Suppressor macrophage treated with lipopolysaccharide for 4 hours (primary cell): ENCODE data around the gene CBFA2T2.
"Not testable (repeated sequence)": the region's sequence is repeated elsewhere in the genome, so short reads cannot be mapped to it uniquely, and the experiment has no call there.

Experiments used
- DNase-seq: peaks from one replicate; pipeline ENCODE4 v3.0.0-alpha.2; 2020

The CBFA2T2 gene

DNA sequence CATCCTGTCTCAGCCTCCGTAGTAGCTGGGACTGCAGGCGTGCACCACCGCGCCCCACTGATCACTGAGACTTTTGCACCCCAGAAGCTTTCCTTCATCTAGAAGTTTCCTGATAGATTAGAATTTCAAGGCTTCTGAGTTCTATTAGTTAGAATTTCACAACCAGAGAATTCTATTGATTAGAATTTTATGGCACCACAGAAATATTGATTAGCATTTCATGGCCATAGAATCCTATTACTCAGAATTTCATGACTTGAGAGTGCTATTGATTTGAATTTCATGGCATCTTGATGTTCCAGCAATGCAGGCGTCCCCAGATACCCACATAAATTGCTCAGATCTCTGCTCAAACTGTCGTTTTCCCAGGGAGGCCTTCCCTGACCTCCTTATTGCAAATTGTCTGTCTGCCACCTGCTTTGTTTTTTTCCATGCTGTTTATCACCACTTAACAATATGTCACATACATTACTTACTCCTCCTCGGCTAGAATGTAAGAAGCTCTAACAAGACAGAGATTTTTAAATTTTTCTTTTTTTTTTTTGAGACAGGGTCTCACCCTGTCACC is 16.9 kb upstream of the CBFA2T2 start:
- DNase-seq = no peak

DNA sequence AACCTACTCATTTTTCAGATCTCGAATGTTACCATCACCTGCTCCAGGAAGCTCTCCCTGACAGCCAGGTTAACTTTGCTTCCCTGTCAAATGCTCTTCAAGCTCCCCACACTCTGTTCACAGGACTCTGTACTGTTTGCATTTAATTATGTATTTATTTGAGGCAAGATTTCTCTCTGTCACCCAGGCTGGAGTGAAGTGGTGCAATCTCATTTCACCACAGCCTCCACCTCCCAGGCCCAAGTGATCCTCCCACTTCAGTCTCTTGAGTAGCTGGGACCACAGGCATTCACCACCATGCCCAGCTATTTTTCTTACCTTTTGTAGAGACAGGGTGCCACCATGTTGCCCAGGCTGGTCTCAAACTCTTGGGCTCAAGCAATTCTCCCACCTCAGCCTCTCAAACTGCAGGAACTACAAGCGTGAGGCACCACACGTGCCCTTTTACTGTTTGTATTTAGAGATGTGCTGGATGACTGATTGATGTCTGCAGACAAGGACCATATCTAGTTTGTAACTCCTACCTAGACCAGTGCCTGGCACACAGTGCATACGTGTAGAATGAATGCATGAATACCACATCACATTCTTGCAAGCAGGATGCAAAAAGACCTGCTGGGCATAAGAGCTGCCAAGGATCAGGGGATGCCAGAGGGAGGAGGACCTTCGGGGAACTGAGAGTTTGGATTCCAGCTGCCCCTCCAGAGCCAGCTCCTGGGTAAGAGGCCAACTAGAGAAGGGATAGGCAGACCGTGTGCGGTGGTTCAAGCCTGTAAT is 15.6 kb upstream of the CBFA2T2 start:
- DNase-seq = no peak

DNA sequence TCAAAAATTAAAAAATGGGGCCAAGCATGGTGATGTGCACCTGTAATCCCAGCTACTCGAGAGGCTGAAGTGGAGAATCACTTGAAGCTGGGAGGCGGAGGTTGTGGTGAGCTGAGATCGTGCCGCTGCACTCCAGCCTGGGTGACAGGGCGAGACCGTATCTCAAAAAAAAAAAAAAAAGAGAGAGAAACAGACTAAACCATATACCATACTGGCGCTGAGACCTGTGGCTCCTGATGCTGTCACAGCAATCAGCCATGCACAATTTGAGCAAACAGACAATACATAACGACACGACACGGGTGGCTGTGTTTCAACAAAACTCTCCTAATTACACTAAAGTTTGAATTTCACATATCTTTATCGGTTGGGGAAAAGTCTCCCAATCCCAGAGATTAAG is 14.9 kb upstream of the CBFA2T2 start:
- no peak for DNase-seq

DNA sequence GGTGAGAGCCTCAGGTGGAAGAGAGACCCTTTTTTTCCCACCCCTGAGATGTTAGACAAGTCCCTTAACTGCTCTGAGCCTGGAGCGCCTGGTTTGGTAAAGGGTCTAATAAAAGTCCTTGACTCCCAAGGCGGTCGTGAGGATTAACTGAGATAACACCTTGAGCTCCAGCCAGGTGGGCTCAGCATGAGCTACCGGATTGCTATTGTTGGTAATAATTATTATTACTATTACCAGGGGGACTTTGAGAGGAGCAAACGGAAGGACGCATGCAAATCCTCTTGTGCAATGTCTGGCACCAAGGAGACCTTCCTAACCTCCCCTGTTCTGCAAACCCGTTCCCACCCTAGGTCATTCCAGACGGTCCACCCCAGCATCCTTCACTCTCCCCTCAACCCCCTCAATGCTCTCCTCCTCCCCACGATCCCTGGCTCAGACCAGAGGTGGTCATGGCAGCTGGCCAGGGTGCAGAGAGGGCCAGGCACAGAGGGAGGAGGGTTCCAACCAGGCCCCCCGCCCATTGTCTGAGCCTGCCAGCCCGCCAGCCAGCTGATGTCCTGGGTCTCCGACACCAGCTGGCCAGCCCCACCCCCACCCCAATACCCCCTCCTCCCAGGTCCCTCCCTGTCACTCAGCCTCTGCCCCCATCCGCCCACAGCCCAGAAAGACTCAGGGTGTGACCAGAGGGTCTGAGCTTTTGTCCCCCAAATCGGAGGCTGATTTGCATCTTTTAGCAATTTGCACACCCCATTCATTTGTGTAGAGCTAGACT is 14.3 kb upstream of the CBFA2T2 start:
- DNase-seq = no peak

DNA sequence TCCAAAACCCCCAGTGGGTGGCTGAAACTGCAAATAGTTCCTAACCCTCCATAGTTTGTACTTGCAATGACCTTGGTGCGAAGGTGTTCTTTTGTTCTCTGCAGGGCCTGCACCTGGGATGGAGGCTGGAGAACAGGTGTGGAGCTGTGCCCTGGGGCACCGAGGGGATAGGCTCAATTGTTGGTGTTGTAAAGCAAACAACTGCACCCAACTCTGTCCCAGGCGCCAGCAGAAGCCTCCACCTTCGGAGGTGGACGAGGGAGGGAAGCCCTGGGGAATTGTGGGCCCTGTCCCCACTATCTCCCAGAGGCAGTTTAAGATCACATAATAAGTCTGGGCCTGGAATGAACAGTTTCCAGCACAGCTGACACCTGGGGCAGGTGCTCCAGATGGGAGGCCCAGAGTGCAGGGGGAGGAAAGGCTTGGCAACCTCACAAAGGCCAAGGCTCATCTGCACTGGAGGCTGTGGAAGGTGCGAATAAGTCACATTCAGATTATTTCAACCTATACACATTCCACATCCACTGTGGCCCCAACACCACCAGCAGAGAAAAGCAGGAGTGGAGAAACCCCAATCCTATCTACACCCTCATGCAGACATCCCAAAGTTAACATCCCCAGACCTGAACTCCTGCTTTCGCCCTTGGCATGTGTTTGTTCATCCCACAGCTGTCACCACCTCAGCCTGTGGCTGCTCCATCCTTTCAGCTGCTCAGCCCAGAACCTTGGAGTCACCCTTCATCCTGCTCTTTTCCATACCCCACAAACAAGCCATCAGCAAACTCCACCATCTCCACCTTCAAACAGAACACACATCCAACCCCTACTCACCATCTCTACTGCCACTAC is 12.3 kb upstream of the CBFA2T2 start:
- DNase-seq = no peak

DNA sequence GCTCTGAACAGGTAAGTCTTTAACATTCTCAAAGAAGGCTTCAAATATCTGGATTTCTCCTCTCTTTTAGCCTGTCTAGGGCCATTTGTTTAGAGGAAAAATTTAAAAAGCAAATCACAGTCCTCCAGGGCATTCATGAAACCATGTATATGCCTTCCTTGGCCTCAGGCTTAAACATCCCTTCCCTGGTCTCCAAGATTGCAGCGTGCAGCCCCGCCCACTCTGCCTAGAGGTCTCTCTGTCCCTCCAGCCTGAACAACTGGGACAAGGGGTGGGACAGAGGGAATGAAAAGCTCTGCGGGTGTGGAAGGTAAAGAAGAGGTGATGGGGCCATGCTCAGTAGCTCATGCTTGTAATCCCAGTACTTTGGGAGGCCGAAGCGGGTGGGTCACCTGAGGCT is 9.8 kb upstream of the CBFA2T2 start:
- no peak for DNase-seq

DNA sequence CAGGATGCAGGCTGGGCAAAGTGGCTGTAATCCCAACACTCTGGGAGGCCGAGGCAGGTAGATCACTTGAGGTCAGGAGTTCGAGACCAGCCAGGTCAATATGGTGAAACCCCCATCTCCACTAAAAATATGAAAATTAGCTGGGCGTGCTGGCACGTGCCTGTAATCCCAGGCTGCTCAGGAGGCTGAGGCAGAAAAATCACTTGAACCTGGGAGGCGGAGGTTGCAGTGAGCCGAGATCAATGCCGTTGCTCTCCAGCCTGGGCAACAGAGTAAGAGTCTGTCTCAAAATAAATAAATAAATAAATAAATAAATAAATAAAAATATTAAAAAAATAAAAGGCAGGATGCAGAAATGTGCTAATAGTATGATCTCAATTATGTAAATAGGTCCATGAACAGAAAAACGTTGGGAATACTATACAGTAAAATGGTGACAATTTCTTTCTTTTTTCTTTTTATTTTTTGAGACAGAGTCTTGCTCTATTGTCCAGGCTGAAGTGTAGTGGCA is 8.4 kb upstream of the CBFA2T2 start:
- no peak for DNase-seq

DNA sequence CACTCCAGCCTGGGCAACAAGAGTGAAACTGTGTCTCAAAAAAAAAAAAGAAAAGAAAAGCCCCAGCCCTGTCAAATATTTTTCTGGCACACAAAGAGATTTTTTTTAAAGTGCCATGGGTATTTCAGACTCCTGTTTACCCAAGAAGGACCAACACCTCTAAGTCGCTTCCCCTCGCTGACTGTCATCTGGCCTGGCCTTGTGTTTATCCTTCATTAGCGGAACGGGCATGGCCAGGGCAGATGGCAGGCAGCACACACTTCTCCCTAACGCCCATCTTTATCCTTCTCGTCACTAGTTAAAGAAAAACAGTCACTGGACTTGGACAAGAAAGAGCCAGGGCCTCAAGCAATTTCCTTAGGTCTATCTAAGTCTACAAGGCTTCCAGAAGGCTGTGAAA is 7.3 kb upstream of the CBFA2T2 start:
- no peak for DNase-seq

DNA sequence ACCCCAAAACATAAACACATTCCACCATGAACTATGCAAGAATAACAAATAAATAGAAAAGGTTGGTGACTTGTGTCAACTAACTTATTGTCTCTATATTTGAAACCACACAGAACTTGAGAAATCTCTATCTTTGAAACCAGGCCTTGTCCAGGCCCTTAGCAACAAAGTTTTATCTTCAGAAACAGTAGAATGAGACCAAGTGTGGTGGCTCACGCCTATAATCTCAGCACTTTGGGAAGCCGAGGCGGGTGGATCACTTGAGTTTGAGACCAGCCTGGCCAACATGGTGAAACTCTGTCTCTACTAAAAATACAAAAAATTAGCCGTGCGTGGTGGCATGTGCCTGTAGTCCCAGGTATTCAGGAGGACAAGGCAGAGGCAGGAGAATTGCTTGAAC is 6.7 kb upstream of the CBFA2T2 start:
- DNase-seq = not testable (repeated sequence)

DNA sequence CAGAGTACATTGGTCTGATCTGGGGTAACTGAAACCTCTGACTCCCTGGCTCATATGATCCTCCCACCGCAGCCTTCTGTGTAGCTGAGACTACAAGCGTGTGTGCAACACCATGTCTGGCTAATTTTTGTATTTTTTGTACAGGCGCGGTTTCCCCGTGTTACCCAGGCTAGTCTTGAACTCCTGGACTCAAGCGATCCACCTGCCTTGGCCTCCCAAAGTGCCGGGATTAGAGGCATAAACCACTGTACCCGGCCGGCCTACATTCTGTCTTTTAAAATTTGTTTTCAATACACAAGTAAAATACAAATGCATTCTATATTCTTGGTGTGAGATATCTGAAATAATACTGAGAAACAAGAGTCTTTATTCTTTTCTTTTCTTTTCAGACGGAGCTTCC is 1.7 kb upstream of the CBFA2T2 start:
- DNase-seq = no peak

DNA sequence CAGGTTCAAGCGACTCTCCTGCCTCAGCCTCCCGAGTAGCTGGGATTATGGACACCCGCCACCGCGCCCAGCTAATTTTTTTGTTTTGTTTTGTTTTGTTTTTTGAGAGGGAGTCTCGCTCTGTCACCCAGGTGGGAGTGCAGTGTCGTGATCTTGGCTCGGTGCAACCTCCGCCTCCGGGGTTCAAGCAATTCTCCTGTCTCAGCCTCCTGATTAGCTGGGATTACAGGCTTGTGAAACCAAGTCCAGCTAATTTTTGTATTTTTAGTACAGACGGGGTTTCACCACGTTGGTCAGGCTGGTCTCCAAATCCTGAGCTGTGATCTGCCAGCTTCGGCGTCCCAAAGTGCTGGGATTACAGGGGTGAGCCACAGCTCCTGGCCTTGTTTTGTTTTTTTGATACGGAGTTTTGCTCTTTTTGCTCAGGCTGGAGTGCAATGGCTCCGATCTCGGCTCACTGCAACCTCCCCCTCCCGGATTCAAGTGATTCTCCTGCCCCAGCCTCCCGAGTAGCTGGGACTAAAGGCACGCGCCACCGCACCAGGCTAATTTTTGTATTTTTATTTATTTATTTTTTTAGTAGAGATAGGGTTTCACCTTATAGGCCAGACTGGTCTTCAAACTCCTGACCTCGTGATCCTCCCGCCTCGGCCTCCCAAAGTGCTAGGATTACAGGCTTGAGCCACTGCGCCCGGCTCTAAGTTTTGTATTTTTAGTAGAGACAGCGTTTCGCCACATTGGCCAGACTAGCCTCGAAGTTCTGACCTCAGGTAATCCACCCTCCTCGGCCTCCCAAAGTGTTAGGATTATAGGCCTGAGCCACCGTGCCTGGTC is 1.0 kb upstream of the CBFA2T2 start:
- not testable (repeated sequence) for DNase-seq

DNA sequence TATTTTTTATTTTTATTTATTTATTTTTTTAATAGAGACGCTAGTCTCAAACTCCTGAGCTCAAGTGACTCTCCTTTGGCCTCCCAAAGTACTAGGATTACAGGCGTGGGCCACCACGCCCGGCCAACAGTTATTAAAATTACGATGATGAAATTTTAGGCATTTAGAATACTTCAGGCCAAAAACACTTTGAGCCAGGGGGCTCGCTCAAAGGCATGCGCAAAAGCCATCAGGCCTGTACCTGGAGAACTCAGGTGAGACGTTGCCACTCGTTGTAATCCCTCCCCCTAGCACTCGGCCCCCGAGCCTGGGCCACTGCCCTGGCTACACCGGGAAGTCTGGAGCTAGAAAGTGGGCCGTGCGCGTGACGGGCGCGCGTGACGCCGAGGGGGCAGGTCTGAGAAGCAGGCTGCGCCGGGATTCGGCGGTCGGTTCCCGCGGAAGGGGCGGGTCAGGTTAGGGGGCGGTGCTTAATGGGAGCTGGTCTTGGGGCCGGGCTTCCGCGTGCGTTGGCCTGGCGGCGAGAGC is 337 bp upstream of the CBFA2T2 start:
- peak; percentile 99 for DNase-seq

DNA sequence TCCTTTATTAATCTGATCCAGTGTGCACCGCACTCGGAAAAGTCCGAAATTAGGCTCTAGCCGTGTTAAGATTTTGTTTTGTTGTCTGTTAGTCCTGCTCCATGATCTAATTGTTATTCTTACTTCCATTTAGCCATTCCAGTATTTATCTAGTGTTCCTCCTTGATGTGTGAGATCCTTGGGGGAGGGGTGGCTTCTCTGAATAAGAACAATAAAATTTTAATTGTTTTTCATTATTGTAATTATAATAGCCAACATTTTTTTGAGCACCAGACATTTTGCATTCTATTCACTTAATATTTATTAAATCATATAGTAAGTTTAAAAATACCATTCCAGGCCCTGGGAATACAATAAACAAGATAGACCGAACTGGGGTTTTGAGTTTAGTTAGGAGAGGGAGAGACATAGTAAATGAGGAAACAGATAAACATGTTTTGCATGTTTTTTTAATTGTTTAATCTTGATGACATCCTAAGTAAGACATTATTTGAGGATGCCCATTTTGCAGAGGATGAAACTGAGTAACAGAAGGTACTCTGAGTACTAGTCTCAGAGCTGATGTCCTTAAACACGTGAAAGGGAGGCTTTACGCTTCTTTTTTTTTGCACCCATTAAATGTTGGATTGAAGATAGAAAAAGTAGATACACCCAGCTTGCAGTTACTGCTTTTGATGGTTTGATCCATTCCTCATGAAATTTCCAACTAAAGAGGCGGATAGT is 1.2 kb downstream of the CBFA2T2 start:
- no peak for DNase-seq

DNA sequence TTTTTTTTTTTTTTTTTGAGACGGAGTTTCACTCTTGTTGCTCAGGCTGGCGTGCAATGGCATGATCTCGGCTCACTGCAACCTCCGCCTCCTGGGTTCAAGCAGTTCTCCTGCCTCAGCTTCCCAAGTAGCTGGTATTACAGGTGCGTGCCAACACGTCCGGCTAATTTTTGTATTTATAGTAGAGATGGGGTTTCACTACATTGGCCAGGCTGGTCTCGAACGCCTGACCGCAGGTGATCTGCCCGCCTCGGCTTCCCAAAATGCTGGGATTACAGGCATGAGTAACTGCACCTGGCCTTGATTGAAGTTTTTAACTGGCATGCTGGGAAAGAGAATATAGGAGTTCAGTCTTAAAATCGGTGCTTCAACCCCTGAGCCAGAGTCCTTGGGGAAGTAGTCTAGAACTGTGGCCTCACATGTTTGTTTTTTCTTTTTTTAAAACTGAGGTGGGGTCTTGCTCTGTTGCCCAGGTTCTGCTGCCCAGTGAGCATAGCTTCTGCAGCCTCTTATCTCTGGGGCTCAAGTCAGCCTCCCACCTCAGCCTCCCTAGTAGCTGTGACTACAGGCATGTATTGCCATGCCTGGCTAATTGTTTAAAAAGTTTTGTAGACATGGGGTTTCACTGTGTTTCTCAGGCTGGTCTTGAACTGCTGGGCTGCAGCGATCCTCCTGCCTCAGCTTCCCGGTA is 3.3 kb downstream of the CBFA2T2 start:
- DNase-seq = no peak

DNA sequence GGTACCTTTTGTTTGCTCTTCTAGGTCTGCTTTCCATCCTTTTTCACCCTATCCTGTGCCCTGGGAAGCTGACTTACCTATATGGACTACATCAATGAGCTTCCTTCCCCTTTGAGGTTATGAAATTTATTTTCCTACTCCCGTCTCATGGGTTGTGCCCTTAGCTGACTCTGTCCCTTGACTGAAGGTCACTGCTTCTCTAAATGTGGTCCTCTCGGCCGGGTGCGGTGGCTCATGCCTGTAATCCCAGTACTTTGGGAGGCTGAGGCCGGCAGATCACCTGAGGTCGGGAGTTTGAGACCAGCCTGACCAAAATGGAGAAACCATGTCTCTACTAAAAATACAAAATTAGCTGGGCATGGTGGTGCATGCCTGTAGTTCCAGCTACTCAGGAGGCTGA is 6.9 kb downstream of the CBFA2T2 start:
- not testable (repeated sequence) for DNase-seq

DNA sequence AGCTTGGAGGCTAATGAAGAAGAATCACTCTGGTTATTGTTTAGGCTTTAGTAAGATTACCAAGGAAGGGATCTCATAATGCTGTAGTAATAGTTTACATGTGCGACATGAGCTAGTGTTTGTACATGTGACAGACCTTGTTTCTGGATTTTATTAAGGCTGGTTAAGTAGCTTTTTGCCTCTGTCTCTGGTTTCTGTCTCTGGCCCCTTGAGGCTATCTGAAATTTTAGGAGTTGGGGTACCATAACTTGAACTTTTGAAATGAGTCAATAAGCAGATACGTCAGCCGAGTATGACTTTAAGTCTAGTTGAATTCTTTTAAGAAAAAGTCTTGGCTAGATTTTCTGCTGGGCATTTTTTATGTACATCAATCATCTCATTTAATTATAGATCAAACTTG is 9.5 kb downstream of the CBFA2T2 start:
- no peak for DNase-seq

DNA sequence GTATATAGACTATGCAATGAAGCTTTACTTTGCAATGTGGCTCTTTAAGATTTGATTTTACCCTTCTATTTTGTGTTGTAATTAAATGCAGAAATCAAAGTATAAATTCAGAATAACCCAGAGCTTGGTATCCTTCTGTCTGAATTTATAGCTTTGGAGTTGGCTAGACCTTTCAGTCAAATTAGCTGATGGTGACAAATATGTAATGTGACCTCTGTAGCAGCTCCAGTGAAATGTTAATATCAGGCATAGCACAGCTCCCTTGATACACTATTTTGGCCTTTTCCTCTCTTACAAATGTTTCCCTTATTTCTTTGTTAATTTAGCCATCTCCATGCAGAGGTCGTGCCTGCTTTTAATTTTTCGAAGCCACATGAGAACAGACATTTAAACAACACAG is 11.1 kb downstream of the CBFA2T2 start:
- no peak for DNase-seq

DNA sequence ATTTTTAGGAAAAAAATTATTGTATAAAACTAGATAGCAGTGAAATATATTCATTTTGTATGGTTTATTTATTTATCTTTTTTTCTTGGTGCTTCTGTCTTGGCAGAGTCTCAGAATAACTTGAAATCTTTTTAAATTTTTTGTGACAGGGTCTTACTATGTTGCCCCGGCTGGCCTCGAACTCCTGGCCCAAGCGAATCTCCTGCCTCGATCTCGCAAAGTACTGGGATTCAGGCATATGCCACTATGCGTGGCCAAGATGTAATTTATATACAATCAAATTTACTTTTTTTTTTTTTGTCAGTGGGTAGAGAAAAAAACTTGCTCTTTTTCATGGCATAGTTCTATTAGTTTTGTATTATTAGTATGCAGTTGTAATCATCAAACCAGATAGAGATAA is 13.7 kb downstream of the CBFA2T2 start:
- no peak for DNase-seq

DNA sequence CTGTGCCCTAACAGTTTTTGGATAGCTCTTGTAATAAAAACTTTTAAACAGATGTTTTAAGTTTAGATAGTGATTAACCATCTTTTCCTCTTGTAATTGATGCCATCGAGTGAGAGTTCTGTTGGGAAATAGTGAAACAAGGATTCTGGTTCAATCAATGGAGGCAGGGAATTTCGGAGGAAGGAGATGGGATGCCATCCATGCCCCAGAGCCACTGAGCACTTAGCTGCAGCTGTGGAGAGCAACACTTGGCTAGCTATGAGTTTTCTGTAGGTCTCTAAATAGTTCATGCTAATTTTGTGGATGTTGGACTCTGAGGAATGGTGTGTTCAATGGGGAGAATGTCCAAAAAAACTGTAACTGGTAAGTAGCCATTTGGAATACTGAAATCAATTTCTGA is 16.7 kb downstream of the CBFA2T2 start:
- no peak for DNase-seq

DNA sequence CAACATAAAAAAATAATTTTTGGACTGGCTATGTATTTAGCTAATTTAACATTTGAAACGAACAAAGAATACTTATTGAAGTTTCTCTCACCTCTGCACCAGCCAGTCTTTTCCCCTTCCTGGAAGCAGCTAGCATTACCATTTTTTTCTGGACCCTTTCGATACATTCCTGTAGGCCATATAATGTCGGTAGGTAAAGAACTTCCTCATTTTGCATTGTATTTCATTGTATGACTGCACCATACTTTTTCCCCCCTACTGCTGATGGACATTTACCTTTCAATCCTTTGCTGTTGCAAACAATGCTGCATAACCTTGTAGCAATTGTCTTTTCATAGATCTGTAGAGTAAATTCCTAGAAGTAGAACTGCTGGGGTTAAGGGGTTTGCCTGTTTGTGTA is 17.6 kb downstream of the CBFA2T2 start:
- DNase-seq = no peak
